LoVo (cell line): ENCODE data around the gene SMC5.
"Not testable (repeated sequence)": the region's sequence is repeated elsewhere in the genome, so short reads cannot be mapped to it uniquely, and the experiment has no call there.

Source experiments
- DNase-seq: peaks from one replicate; pipeline ENCODE4 v3.0.0-alpha.2; 2016; ENCODE audit warnings: low spot score

The SMC5 gene

DNA sequence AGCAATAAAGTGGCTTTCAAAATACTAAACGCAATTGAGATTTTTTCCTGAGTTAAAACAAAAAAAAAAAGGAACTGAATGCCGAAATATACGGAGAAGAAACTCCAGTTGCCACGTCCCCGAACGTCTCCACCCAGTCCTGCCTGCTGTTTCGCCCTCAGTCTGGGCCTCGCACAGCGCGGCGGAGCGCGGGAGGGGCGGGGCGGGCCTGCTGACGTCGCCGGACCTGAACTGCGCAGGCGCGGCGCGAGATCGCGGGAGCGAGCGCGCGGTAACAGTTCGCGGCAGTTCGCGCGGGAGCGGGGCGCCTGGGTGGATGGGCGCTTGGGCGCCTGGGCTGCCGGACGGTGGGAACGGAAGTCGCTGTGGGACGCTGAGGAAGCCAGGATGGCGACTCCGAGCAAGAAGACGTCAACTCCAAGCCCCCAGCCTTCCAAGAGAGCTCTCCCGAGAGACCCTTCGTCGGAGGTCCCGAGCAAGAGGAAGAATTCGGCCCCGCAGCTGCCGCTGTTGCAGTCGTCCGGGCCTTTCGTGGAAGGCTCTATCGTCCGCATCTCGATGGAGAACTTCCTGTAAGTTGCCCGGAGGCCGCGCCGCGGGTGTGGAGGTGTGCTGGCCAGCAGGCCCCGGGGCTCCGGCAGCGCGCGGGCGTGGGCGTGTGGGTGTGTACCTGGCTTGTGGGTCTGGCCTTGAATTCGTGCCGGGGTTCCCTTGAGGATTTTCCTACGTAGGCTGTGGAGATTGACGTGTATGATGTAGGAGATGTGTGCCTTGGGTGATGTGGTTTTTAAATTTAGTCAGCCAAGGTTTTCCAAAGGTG, at the start of gene SMC5:
Gene SMC5 (plus strand): TSS at position 287 of the 820 bp plus-strand sequence. CDS start 101 bp downstream, at position 388.
- DNase-seq = peak; percentile 93

DNA sequence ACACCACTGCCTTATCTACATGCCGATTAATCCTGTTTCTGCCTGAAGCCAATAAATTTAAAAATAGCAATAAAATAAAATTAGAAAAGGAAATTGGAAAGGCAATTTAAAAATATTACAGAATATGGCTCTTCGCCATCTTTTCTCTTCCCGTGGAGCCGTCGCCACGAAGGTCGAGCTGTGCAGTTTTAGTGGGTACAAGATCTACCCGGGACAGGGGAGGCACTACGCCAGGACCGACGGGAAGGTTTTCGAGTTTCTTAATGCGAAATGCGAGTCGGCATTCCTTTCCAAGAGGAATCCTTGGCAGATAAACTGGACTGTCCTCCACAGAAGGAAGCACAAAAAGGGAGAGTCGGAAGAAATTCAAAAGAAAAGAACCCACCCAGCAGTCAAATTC, 41.7 kb upstream of the SMC5 start:
- DNase-seq = no peak

- no peak for DNase-seq
These were observed 40.0 kb upstream of the SMC5 start for GRCh38 chr9:70218767-70219166.

GRCh38 chr9:70220216-70220615, 38.6 kb upstream of the SMC5 start:
- DNase-seq = no peak

GRCh38 chr9:70222354-70222753, 36.4 kb upstream of the SMC5 start:
- no peak for DNase-seq

DNA sequence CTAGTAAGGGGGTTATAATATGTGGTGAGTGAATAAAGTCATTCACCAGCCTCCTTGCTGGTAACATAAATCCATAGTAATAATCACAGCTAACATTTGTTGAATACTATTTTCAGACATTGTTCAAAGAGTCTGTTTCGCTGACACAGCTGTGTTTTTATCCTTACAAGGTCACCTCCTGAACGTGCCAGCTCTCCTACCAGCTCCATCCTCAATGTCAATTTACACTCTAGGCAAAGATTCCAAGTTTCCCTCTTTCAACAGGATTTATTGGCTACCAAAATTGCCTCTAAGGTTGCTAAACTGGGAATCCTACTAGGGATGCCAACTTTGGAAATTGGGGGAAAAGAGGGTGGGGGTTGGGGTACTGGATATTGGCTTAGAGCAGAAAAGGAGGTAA, 30.7 kb upstream of the SMC5 start:
- DNase-seq = no peak

GRCh38 chr9:70228611-70229010, 30.2 kb upstream of the SMC5 start:
- DNase-seq = no peak

GRCh38 chr9:70229026-70229425, 29.8 kb upstream of the SMC5 start:
- no peak for DNase-seq

DNA sequence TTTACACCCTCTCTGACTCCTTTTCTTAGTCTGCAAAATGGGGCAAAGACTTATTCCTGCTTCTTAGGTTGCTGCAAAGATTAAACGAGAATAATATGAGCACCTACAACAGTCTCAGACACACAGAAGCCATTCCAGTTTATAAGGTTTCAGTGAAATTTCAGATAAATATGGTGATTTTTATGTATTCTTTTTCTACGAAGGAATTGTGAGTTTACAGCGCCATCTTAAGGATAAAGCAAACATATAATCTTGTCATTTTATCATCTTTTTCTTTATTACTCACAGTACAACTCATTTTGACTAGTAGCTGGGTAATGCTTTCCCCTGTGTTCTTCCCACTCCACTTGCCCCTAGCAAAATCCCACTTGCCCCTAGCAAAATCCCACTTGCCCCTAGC, 29.2 kb upstream of the SMC5 start:
- no peak for DNase-seq

DNA sequence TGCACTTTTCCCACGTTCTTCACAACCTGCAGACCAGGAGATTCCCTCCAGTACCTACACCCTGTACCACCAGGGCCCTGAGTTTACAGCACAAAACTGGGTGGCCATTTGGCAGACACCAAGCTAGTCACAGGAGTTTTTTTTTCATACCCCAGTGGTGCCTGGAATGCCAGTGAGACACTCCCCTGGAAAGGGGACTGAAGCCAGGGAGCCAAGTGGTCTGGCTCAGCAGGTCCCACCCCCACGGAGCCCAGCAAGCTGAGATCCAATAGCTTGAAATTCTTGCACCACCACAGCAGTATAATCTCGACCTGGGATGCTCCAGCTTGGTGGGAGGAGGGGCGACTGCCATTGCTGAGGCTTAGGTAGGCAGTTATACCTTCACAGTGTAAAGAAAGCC, 26.3 kb upstream of the SMC5 start:
- no peak for DNase-seq

- DNase-seq = not testable (repeated sequence)
These were observed 24.6 kb upstream of the SMC5 start for GRCh38 chr9:70234208-70234607.

DNA sequence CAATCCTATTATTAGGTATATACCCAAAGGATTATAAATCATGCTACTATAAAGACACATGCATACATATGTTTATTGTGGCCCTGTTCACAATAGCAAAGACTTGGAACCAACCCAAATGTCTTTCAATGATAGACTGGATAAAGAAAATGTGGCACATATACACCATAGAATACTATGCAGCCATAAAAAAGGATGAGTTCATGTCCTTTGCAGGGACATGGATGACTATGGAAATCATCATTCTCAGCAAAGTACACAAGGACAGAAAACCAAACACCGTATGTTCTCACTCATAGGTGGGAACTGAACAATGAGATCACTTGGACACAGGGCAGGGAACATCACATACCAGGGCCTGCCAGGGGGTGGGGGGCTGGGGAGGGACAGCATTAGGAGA, 12.8 kb upstream of the SMC5 start:
- DNase-seq = not testable (repeated sequence)

- DNase-seq = no peak
These were observed 8.6 kb upstream of the SMC5 start for GRCh38 chr9:70250221-70250620.

GRCh38 chr9:70255486-70255885, 3.3 kb upstream of the SMC5 start:
- no peak for DNase-seq

DNA sequence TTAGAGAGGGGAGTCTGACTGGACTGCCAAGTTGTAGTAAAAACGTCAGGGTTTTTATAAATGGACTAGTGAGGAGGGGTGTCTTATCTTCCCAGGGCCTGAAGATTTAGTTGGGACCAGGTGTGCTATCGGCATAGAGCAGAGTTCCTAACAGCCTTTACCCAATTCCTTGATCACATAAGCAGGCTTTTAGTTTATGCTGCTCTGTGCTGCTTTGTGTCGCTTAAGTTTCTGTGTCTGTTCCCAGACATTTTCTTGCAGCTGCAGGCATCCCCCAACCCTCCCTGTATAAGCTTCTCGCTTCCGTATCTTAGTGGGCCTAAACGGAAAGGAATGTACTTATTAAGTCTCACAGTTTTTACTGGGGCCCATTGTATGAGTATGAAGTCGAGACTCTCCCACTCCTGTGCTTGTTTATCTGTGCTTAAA, 2.6 kb upstream of the SMC5 start:
- no peak for DNase-seq

DNA sequence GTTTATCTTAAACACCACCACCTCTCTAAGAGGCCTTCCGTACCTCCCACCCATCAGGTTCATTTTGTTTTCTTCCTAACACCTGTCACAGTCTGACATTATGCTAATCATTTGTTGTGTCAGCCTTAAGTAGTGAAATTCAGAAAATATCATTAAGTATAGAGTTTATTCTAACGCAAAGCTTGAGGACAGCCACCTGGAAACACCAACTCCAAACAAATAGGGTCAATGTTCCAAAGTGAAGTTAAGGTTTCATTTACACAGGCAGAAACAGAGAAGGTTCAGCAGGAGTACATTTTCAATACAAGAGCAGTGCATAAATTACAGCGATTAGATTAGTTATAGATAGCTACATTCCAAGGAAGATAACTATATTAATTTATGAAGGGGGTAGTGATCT, 1.3 kb upstream of the SMC5 start:
- DNase-seq = no peak

DNA sequence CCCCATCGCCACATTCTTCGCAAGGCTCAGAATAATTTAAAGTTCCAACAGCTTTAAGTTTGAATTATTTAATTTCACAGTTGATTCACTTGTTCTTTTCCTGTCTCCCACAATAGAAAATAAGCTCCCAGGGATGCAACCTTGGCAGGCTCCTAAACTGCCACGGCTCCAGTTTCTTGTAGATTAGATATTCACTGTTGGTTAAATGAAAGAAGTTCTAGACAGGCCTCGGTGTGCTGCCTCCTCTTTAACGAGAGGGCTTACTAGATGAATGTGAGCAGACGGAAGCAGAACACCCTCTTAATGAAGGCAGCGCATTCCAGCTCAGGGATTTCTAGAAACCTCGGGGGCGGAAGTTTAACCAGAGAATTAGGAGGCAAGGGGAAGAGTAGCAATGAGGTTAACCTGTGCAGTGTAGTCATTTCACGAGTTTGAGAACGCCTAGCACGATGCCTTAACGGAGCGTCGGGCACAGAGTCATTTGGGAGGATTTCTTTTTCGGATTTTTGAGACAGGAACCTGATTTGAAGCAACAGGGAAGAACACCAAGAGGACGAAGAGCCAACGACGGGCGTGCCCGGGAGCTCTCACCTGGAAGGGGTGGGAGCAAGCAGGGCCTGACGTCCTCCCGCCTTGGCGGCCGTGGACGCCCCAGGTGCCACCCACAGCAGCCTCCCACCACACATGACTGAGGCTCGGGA, 637 bp upstream of the SMC5 start:
- DNase-seq = peak; percentile 32

GRCh38 chr9:70259512-70259802, 679 bp downstream of the SMC5 start:
- DNase-seq = no peak

DNA sequence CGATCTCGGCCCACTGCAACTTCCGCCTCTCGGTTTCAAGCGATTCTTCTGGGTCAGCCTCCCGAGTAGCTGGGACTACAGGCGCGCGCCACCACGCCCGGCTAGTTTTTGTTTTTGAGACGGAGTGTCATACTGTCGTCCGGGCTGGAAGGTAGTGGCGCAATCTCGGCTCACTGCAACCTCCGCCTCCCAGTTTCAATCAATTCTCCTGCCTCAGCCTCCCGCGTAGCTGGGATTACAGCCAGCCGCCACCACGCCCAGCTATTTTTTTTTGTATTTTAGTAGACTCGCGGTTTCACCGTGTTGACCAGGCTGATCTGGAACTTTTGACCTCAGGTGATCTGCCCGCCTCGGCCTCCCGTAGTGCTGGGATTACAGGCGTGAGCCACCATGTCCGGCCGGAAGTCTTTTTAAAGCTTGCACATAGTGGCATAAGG, 1.2 kb downstream of the SMC5 start:
- DNase-seq = no peak

- no peak for DNase-seq
These were observed 1.8 kb downstream of the SMC5 start for GRCh38 chr9:70260606-70261005.

GRCh38 chr9:70261131-70261870, 2.5 kb downstream of the SMC5 start:
- DNase-seq = no peak

GRCh38 chr9:70262366-70262765, 3.6 kb downstream of the SMC5 start:
- DNase-seq = no peak

- DNase-seq = no peak
These were observed 4.2 kb downstream of the SMC5 start for GRCh38 chr9:70262948-70263347.
